NCI-H2227 (cell line): ENCODE data around the gene IL17A.

Experiments
- DNase-seq: peaks from one replicate; lab custom pipeline; 2025; ENCODE audit not compliant: unreplicated experiment; lab: John Stamatoyannopoulos, UW

Gene IL17A

GRCh38 chr6:52210227-52210626, 24.1 kb downstream of the IL17A start:
- no peak for DNase-seq

GRCh38 chr6:52213127-52213526, 27.0 kb downstream of the IL17A start:
- DNase-seq = no peak

GRCh38 chr6:52215787-52216186, 29.6 kb downstream of the IL17A start:
- no peak for DNase-seq

GRCh38 chr6:52216932-52217575, 30.9 kb downstream of the IL17A start:
- no peak for DNase-seq

GRCh38 chr6:52217761-52218160, 31.6 kb downstream of the IL17A start:
- DNase-seq = no peak

- no peak for DNase-seq
These were observed 35.1 kb downstream of the IL17A start for GRCh38 chr6:52221302-52221701.

- DNase-seq = no peak
These were observed 41.3 kb downstream of the IL17A start for GRCh38 chr6:52227495-52227894.

GRCh38 chr6:52230685-52231084, 44.5 kb downstream of the IL17A start:
- DNase-seq = no peak

GRCh38 chr6:52231406-52232127, 45.4 kb downstream of the IL17A start:
- no peak for DNase-seq

- DNase-seq = no peak
These were observed 46.8 kb downstream of the IL17A start for GRCh38 chr6:52233005-52233404.

GRCh38 chr6:52233975-52234823, 48.0 kb downstream of the IL17A start:
- DNase-seq = peak; percentile 51
